ENCODE measurements around the gene RABGAP1L.

- TF ChIP-seq CHD1 (IDR thresholded peaks at IDR 0.05; ENCODE audit: low read depth, low read length) (no peak), CTCF (conservative IDR thresholded peaks at IDR 0.05; ENCODE audit: low read depth, low read length) (no peak), USF2 (IDR thresholded peaks at IDR 0.05; ENCODE audit: low read depth, low read length) (no peak)
These were observed 497.2 kb downstream of the RABGAP1L start for GRCh38 chr1:174656409-174657059.
